Fibroblast of pulmonary artery (primary cell): ENCODE measurements around the gene ILF3.
"Not testable (repeated sequence)": the region's sequence is repeated elsewhere in the genome, so short reads cannot be mapped to it uniquely, and the experiment has no call there.

Source experiments
- DNase-seq: peaks from one replicate; pipeline ENCODE4 v3.0.0-alpha.2; 2010; ENCODE audit warnings: low read depth
- H3K4me3 ChIP-seq: replicated peaks from 2 replicates; pipeline ENCODE4 v1.5.1; 2011; ENCODE audit warnings: low read depth, mild to moderate bottlenecking, control low read depth, low read length, moderate library complexity
- CTCF ChIP-seq: IDR thresholded peaks from 2 replicates; pipeline ENCODE4 v1.5.1; 2011; ENCODE audit warnings: mild to moderate bottlenecking, control low read depth, low read length, inconsistent platforms; ENCODE audit errors: missing control alignments

ILF3 gene

GRCh38 chr19:10662384-10663251 is 8.5 kb downstream of the ILF3 start:
- peak; percentile 63 for DNase-seq
- no peak overlapping the region for H3K4me3 ChIP-seq
- no peak for TF ChIP-seq CTCF

GRCh38 chr19:10663252-10663563 is 9.1 kb downstream of the ILF3 start:
- not testable (repeated sequence) for H3K4me3 ChIP-seq, DNase-seq

- DNase-seq = no peak
- no peak for TF ChIP-seq CTCF
- H3K4me3 ChIP-seq = no peak overlapping the region
Observed at GRCh38 chr19:10667867-10668266, 13.7 kb downstream of the ILF3 start.

- DNase-seq = no peak
- H3K4me3 ChIP-seq = no peak overlapping the region
- no peak for TF ChIP-seq CTCF
Observed at GRCh38 chr19:10669246-10669645, 15.1 kb downstream of the ILF3 start.

- no peak for DNase-seq
- no peak for TF ChIP-seq CTCF
- no peak overlapping the region for H3K4me3 ChIP-seq
Observed at GRCh38 chr19:10670182-10670581, 16.0 kb downstream of the ILF3 start.

- TF ChIP-seq CTCF = no peak
- DNase-seq = no peak
- H3K4me3 ChIP-seq = no peak overlapping the region
Observed at GRCh38 chr19:10670876-10671804, 17.0 kb downstream of the ILF3 start.

GRCh38 chr19:10671922-10672321 is 17.8 kb downstream of the ILF3 start:
- DNase-seq, H3K4me3 ChIP-seq: not testable (repeated sequence)

GRCh38 chr19:10675214-10675613 is 21.1 kb downstream of the ILF3 start:
- not testable (repeated sequence) for DNase-seq, H3K4me3 ChIP-seq
